GM18517 (cell line): ENCODE results near the gene SMIM13.

ENCODE experiments used
- ATAC-seq: cut with Tn5 transposase; IDR thresholded peaks from one replicate; pipeline ENCODE4 v1.9.1; 2021; ENCODE audit warnings: mild to moderate bottlenecking, moderate library complexity; ENCODE audit not compliant: unreplicated experiment

SMIM13 gene

DNA sequence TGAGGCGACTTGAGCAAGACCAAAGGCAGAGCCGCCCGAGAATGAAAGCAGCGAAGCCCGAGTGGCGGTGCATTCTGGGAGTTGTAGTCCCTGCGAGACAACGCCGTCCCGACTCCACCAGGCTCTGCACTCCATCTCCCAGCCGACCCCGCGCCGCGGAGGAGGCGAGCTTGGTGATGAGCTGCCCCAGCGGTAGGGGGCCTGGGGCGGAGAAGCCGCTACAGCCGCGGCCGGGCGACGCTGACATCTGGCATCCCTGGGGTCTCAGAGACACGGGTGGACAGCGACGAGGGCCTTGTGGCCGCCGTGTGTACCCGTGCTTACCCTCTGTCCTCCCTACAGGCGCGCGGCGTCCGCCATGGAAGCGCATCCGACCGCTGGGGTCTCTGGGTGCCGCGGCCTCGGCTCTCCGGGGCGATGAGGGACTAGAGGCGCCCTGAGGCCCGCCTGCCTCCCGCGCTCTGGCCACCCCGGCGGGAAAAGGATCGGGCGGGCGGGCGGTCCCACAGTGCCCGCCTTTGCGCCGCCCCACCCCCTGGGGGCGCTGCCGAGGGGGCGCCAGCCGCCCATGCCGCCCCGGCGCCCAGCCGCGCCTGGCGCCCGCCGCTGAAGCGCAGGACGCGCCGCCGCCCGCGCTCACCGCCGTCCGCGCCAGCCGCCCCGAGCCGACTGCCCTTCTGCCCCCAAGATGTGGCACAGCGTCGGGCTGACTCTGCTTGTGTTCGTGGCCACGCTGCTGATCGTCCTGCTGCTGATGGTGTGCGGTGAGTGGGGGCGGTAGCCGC, at the start of gene SMIM13:
Gene SMIM13, plus strand, starts transcription at position 209 of the 785 bp plus-strand sequence. Its CDS starts 480 bp downstream, at position 689.
- ATAC-seq: peak; percentile 81

DNA sequence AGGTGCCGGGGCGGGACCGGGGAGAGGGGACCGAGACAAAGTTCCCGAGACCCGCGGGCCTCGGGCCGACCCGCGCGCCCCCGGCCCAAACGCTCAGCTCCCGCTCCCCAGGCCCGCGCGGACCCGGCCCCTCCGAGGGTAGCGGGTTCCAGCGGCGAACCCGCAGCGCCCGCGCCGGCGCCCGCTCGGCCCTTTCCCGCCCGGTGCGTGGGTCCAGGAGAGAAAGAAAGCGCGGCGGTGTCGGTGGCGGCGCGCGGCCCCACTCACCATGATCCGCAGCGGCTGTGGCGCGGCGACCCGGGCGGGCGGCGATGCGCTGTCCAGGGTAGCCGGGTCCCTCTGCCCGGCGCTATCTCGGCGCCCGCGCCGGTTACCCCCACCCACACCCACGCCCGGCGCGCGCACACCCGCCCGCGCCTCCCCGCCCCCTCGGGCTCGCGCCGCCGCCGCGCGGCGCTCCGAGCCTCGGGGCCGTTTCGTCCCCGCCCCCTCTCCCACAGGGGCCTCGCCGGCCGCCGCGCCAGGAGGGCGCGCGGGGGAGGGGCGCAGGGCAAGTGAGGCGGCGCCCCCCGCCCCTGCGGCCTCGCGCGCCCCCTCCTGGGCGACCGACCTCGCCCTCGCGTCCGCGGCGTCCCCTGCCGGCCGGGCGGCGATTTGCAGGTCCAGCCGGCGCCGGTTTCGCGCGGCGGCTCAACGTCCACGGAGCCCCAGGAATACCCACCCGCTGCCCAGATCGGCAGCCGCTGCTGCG, 49.5 kb upstream of the SMIM13 start, which contains the start of gene ELOVL2:
Gene ELOVL2, minus strand, starts transcription at position 345 of the 751 bp plus-strand sequence. Its CDS starts 75 bp downstream, at position 270.
- no peak for ATAC-seq

- ATAC-seq: no peak
These were observed 48.9 kb upstream of the SMIM13 start for GRCh38 chr6:11044712-11045167.

DNA sequence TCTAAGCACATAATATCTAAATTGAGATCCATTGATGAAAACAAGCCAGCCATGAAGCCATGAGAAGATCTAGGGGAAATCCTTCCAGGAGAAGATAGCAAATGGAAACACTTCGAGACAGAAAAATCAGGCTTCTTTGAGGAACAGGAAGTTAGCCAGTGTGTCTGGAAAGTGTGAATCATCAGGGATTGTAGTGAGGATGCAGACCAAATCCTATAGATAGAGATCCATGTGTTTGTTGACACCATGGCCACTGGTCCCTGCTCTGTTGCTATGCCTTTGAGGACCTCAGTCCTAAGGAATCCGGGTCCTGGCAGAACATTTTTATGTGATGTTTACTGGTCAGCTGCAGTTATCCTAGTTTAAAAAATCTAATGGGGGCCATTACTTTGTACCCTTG, 42.9 kb upstream of the SMIM13 start:
- no peak for ATAC-seq

- ATAC-seq: no peak
These were observed 40.3 kb upstream of the SMIM13 start for GRCh38 chr6:11053307-11053706.

DNA sequence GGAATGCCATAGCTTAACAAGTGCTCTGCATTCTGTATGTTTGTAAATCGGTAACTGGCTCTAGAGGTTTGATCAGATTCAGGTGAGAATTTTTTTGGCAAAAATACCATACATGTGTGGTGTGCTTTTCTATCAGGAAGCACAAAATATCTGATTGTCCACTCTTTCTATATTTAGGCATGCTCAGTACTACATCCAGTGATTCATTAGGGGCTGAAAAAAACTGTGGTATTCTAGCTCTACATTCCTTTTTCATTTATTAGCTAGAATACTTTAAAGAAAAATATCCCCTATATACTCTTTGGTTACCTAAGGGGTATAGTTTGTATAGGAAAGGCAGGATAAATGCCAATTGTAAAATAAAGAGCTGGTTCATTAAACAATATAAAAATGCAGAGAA, 38.9 kb upstream of the SMIM13 start:
- ATAC-seq: no peak

DNA sequence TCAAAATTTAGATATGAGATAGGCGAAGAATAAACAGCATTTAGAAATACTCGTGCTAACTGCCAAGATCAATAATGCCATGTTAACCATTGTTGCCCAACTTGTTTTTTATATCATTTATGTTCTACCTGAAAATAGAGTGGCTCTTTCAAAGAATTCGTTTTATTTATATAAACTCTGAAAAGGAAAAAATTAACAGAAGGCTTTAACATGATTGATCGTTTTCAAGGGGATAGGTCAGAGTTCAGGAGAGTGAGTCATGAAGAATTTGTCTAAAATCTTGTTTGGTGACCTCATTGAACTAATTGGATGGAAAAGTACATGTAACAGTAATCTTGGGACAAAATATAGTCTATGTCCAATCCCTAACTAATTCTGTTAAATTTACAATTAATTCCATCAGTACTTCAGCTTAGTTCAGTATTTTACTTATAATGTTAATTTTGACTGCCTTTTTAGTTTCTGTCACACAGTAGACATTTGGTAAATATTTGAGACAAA, 38.5 kb upstream of the SMIM13 start:
- no peak for ATAC-seq

DNA sequence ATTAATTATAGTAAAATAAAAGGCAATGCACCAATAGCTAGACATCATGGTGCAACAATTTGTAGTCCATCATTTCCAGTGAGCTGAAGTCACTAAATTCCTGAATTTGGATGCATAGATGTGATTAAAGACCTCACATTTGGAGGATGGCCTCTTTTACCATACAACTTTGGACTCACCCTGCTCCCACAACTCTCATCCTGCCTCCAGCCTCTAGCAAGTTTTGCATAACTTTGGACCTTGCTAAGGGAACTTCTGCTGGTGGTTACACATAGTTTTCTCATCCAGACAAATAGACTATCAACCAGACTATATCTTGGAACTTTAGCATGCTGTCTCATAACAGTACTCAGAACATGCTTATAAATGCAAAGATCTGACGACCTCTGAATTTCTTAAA, 36.8 kb upstream of the SMIM13 start:
- ATAC-seq: no peak

DNA sequence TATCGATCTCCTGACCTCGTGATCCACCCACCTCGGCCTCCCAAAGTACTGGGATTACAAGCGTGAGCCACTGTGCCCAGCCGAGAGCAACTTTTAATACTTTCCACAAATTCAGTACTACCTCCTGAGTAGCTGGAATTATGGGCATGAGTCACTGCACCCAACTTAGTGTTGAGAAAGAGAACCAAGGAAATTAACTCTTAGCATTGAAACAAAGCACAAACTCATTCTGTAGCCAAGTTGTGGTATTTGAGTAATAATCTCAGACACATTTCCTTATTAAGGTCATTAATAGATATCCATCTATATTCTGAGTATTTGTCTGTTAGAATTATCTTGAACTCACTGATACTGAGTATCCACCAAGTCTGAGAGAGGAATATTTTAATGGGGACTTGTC, 35.2 kb upstream of the SMIM13 start:
- ATAC-seq: no peak

GRCh38 chr6:11062083-11062482, 31.6 kb upstream of the SMIM13 start:
- ATAC-seq: no peak

GRCh38 chr6:11062715-11063114, 30.9 kb upstream of the SMIM13 start:
- ATAC-seq: no peak

- ATAC-seq: no peak
These were observed 28.8 kb upstream of the SMIM13 start for GRCh38 chr6:11064836-11065235.

GRCh38 chr6:11065436-11066202, 28.0 kb upstream of the SMIM13 start:
- ATAC-seq: no peak

- ATAC-seq: no peak
These were observed 26.9 kb upstream of the SMIM13 start for GRCh38 chr6:11066505-11067347.

GRCh38 chr6:11067348-11067747, 26.3 kb upstream of the SMIM13 start:
- ATAC-seq: no peak

DNA sequence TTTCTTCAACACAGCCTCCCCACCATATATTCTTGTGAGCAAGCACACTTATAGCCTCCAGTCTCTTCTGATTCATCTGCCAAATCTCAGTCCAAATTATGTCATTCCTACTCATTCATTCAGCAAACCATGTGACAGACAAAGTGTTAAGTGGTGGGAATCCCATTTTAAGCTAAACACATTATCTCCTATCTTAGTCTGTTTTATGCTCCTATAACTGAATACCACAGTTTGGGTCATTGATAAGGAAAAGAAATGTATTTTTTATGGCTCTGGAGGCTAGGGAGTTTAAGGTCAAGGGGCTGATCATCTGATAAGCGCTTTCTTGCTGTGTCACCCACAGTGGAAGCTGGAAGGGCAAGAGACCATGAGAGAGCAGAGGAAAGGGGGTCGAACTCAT, 23.9 kb upstream of the SMIM13 start:
- ATAC-seq: no peak

- no peak for ATAC-seq
These were observed 21.5 kb upstream of the SMIM13 start for GRCh38 chr6:11072101-11072500.

DNA sequence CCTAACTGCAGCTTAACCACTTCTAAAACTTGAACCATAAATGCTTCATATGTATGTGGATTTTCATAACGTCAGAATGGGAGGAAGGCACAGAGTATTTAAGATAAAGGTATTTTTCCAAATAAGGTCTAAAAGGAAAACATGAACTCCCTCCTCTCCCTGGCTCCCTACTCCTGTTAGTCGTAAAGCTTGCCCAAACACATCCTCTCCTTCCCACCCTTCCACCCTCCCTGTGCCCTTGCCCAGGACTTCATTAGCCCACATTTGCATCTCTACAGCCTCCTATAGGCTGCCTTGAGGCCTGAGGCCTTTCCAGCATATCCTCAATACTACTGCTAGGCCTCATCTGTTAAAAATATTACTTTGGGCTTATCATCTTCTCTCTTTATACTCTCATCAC, 17.1 kb upstream of the SMIM13 start:
- no peak for ATAC-seq

GRCh38 chr6:11078266-11078665, 15.4 kb upstream of the SMIM13 start:
- no peak for ATAC-seq

- ATAC-seq: no peak
These were observed 13.3 kb upstream of the SMIM13 start for GRCh38 chr6:11080296-11080695.
